KOPT-K1 (cell line): ENCODE data around the gene NT5C1B.

Experiments used
- H3K27ac ChIP-seq: fragments of 200-600 bp; sonication (generic); 2 replicates; pipeline ENCODE4 v1.5.1; 2016; ENCODE audit warnings: antibody characterized with exemption, mild to moderate bottlenecking, low read depth, low read length; ENCODE audit not compliant: poor library complexity, severe bottlenecking
- H3K36me3 ChIP-seq: fragments of 200-600 bp; sonication (generic); 2 replicates; pipeline ENCODE4 v1.5.1; 2017; ENCODE audit warnings: antibody characterized with exemption, mild to moderate bottlenecking, low read length, moderate library complexity; ENCODE audit not compliant: insufficient read depth
- H3K9me3 ChIP-seq: fragments of 200-600 bp; sonication (generic); 2 replicates; pipeline ENCODE4 v1.5.1; 2017; ENCODE audit warnings: antibody characterized with exemption, low read length, mild to moderate bottlenecking; ENCODE audit not compliant: insufficient read depth, poor library complexity, severe bottlenecking

NT5C1B gene

DNA sequence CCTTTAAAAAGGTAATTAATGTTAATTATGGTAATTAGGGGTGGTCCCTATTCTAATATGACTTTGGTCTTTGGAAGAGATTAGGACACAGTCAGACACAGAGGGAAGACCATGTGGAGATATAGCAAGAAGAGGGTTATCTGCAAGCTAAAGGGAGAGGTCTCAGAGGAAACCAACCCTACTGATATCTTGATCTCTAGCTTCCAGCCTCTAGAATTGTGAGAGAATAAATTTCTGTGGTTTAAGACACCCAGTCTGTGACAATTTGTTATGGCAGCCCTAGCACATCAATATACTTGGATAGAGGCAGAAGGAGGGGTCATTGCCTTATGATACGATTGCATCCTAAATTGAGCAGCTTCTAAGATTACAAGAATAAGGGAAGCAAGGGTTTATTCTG is 21.3 kb upstream of the NT5C1B start:
- Histone ChIP-seq H3K9me3 (no peaks in the 10 kb centered on the region), H3K36me3 (no peaks in the 10 kb centered on the region), H3K27ac (no peak overlapping the region)

DNA sequence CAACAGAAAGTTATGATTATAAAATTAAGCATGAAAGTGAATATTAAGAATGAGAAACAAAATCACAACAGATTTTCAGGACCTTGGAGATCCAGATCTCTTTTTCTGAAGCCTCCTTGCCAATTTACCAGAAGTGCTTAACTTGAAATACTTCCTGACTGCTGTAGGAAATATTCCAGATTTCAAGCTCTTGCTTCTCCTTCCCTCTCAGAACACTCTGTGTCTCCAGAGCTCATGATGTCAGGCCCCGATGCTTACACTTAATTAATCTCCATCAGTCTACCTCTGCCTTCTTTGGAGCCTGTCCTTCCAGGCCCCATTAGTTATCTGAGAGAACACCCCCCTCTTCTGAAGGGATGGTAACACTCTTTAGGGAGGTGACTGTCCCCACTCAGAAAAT is 20.7 kb upstream of the NT5C1B start:
- no peaks in the 10 kb centered on the region for H3K36me3 ChIP-seq
- no peaks in the 10 kb centered on the region for H3K9me3 ChIP-seq
- H3K27ac ChIP-seq = no peak overlapping the region

DNA sequence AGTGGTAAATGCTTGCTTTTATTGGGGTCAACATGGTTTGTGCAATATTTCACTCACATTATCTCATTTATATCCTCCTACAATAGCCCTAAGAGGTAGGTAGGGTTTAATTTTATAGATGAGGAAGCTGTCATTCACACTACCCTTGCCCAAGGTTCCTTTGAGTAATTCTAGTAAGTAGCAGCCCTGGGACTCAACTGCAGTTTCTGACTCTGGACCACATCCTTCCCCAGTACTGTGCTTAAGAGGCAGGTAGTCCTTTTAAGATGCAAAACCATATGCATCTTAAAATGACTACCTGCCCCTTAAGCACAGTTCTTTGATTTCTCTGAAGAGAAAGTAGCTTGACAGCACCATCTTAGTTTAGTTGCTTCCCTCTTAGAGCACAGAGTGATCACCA is 15.7 kb upstream of the NT5C1B start:
- Histone ChIP-seq H3K9me3 (no peaks in the 10 kb centered on the region), H3K36me3 (no peaks in the 10 kb centered on the region), H3K27ac (no peak overlapping the region)

DNA sequence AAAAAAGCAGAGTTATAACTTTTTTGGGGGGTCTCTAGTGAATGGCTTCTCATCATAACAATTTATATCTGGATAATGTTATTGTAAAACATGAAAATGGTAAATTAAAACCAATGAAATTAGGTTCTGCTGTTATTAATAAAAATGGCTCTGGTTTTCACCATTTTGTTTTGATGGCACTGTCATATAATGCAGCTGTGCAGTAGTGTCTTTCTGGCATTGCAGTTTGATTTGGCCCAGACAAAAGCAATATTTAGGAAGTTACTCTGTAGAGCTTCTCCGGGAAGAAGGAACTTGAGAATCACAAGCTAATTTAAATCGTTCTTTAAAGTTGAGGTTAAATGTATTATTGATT is 15.1 kb upstream of the NT5C1B start:
- no peak overlapping the region for H3K27ac ChIP-seq
- H3K9me3 ChIP-seq = no peaks in the 10 kb centered on the region
- no peaks in the 10 kb centered on the region for H3K36me3 ChIP-seq

DNA sequence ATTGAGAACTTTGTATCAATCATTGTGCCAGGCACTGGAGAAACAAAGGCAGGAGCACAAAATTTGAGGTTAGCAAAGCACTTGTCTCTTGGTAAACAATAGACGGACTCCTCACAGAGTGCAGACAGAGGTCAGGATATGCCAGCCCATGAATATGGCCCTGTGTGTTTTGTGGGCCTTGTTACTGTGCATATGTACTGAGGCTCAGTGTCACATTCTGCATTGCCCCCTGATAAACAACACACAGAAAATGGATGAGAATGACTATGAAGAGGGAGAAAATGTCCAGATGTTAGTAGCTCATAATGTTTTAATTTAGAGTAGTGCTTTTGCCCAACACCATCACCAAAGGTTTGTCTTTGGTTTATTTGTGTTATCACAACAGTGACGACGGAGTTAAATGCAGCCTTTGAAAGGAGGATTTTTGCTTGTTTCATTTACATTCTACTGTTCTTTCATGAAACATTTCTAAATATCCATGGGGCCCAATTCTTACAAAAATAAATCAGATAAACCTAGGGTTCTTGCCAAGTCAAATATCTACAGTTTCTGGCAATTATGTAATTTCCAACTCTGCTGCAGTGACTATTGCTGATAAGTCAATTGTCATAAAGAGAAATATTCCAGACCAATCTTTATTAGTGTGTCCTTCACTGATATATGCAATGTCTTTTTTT is 14.6 kb upstream of the NT5C1B start:
- H3K9me3 ChIP-seq = no peaks in the 10 kb centered on the region
- H3K36me3 ChIP-seq = no peaks in the 10 kb centered on the region
- no peak overlapping the region for H3K27ac ChIP-seq

DNA sequence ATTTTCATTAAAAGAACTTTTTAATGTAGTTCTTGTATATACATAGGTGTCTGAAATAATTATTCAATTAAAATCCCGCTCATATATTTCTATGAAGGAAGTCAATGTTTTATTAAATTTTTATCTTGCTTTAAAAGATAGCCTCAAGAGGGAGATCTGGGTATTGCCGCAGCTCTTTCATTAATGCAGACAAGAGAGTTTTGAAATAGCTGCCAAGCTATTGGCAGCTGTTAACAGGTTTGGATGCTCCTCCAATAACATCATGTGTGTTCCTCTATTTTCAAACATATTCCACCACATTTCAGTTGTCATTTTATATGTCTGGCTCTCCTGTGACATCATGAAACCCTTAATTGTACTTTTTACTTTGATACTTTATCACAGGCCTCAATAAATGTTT is 12.9 kb upstream of the NT5C1B start:
- Histone ChIP-seq H3K9me3 (no peaks in the 10 kb centered on the region), H3K36me3 (no peaks in the 10 kb centered on the region), H3K27ac (no peak overlapping the region)

DNA sequence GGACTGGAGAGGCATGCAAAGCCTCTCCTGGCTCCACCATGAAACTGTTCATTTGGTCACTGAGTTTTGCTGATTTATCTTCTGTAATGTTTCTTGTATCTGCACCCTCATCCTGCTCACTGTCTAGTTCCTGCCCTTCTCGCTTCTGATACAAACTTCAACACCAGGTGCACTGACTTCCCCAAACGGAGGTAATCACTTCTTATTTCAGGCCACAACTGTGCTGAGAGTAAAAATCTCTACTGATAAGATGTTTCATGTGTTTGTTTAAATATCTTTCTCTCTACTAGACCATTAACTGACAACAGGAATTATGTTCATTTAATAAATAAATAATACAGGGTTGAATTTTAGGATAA is 10.9 kb upstream of the NT5C1B start:
- Histone ChIP-seq H3K27ac (no peak overlapping the region), H3K9me3 (no peaks in the 10 kb centered on the region), H3K36me3 (no peaks in the 10 kb centered on the region)

DNA sequence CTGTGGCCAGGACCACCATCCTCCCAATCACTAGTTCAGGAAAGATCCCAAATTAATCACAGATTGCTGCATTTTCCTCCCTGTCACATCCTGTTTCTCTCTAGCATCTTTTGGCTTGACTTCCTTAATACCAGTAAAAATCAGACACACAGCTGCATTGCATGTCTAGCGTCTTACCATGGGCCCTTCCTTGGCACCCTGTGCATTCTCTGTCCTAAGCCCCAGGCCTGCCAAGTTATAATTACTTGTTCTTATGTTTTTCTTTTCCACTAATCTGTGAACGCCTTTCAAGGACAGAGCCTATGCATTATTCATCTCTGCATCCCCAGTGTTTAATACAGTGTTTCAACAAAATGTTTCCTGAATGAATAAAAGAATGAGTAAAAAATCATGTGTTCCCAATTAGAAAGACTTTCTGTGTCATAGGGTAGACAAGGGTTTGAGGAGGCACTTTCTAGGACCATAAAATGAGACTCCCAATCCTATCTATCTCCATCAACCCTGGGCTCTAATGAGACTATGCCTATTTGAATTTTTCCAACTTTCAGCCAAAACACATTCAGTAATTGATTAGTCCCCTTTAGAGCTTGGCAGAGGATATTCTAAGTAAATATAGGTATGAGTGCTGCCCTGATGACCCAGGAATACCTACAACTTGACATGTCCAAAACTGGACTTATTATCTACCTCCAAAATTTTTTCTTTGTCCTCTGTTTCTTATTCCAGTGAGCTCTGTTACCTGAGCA is 10.3 kb upstream of the NT5C1B start:
- H3K27ac ChIP-seq = no peak overlapping the region
- no peaks in the 10 kb centered on the region for H3K36me3 ChIP-seq
- H3K9me3 ChIP-seq = no peaks in the 10 kb centered on the region

DNA sequence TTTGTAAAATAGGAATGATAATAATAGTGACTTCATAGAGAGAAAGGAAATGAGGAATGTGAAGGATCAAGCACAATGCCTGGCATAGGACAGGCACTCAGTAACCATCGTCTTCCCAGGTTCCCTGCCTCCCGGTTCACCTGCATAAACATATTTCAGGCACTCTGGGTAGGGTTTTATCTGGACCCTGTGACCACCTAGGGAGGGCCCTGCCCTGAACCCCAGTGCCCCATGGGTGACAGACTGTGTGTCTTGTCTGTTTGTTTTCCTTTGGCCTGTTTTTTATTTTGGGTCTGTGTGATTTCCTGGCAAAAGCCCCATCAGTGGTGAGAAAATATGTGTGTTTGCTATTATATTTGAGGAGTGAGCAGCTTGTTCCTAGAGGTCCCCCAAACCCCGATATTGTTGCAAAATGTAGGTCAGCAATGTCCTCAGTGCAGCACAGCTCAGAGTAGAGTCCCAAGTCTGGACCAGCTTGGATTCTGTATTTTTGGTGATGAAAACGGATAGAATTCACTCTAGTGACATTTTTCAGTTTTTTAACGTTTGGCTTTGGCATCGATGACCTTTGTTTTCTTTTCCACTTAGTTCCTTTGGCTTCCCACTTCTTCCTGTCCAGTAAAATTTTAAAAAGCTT is 9.6 kb upstream of the NT5C1B start:
- H3K9me3 ChIP-seq = no peaks in the 10 kb centered on the region
- no peaks in the 10 kb centered on the region for H3K36me3 ChIP-seq
- no peak overlapping the region for H3K27ac ChIP-seq

DNA sequence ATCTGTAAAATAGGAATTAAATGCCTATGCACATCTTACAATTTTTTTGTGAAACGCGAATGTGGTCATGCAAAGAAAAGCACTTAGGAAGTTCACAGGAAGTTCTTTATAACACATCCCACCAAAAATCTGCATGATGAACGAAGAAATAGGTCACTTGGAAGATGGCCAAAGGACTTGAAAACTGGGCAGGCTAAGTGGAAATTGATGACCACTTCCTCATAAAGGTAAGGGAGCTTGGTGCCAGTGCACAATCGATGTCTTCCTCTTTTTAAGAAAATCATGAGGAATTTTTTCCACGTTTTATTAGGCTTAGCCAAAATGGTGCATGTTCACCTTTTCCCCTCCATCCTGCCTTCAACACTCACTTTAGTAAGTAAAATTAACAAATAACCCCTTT is 8.2 kb upstream of the NT5C1B start:
- H3K36me3 ChIP-seq = no peaks in the 10 kb centered on the region
- H3K9me3 ChIP-seq = no peaks in the 10 kb centered on the region
- H3K27ac ChIP-seq = no peak overlapping the region

DNA sequence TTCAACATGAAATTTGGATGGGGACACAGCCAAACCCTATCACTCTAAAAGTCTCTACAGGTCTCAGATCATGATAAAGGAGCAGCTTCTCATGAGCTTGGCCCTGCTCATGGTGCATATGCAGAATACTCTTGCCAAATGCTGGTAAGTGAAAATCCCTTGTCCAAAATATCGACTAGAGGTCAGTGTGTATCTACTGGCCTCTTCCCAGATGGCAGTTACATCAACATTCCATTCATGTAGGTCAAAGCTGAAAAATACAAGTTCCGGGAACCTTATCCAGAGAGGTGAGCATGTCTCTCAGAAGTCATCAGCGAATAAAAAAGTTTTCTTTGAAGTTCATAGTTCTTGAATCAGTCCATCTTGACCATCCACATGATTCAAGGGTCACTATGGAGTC is 7.6 kb upstream of the NT5C1B start:
- Histone ChIP-seq H3K9me3 (no peaks in the 10 kb centered on the region), H3K36me3 (no peaks in the 10 kb centered on the region), H3K27ac (no peak overlapping the region)

DNA sequence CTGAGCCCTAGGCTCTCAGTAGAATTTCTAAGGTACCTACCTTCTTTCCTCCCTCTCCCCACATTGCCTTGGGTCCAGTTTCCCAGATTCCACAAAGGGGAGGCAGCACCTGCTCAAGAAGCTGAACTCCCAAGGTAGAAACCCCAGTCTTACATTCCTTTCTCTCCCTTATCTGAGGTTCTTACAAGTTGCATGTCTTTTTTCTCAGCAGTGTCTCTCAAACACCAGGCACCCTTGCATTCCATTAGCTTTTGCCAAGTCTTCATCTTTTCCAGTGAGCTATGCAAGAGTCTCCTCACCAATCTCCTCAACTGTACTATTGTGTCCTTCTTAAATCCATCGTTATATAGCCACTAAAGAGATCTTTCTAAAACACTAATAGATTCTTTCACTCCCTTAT is 4.1 kb upstream of the NT5C1B start:
- Histone ChIP-seq H3K27ac (no peak overlapping the region), H3K9me3 (no peaks in the 10 kb centered on the region), H3K36me3 (no peaks in the 10 kb centered on the region)

DNA sequence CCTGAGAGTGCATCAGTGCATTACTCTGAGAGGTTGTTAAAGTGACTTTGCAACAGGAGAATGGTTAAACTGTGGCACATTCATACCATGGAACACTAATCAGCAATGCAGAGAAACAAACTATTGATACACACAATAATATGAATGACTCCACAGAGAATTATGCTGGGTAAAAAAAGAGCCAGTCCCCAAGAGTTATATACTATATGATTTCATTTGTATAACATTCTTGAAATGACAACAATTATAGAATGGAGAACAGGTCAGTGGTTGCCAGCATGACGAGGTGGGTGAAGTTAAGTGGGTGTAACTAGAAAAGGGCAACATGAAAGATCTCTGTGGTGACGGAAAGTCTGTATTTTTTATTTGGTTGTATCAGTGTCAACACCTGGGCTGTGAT is 3.0 kb upstream of the NT5C1B start:
- H3K9me3 ChIP-seq = no peaks in the 10 kb centered on the region
- H3K27ac ChIP-seq = no peak overlapping the region
- H3K36me3 ChIP-seq = no peaks in the 10 kb centered on the region

DNA sequence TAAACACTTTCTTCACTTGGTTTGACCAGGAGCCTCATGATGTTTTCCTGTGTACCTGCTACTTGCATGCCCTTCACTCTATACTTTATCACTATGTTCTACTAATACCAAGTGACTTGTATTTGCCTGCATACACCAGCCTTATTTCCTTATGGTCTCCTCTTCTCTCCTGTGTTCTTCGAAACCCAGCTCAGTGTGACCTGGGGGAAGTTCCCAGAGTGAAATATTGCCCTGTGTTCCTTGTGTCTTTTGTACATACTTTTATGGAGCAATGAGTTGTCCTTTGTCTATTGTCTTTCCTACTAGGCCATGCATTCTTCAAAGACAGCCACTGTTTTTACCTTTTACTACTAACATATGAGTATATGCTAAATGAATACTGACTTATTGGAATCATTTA is 567 bp downstream of the NT5C1B start:
- Histone ChIP-seq H3K9me3 (no peaks in the 10 kb centered on the region), H3K27ac (no peak overlapping the region), H3K36me3 (no peaks in the 10 kb centered on the region)

DNA sequence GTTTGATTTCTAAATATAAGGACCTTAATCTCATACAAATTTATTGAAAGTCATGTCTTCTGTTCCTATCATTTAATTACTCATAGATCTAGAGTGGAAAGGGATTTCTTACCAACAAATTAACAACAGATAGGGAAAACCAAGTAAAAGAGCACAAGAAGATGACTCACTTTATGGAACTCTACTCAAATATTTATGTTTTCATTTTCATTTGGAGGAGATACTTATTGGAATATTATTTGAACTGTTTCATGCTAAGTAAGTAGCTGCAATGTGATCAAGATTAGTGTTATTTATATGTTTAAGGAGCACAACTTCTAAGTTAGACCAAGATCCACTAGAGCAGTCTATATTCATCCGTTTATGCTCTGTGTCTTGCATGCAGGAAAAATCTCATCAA is 1.3 kb downstream of the NT5C1B start:
- Histone ChIP-seq H3K36me3 (no peaks in the 10 kb centered on the region), H3K27ac (no peak overlapping the region), H3K9me3 (no peaks in the 10 kb centered on the region)

DNA sequence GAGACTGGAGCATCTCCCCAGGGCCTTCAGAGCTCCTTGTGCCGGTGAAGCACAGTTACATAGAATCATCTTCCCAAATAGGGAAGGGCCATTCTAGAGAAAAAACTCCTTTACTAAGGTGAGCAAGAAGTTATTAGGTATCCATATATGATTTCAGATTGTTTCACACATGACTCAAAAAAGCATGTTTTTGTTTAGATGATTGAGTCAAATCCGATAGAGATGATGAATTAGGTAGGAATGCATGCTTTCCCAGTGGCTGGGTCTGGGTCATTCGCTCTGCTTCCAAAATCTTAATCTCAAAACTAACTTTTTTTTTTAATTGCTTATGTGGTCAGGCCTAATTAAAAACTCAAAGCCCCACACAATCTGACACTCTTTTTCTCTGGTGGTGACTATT is 3.8 kb downstream of the NT5C1B start:
- Histone ChIP-seq H3K36me3 (no peaks in the 10 kb centered on the region), H3K27ac (no peak overlapping the region), H3K9me3 (no peaks in the 10 kb centered on the region)
